DND-41 (cell line): ENCODE results near the gene MUC6.

Experiments
- ATAC-seq: fragments of 200-7000 bp; cut with Tn5 transposase; 3 replicates; pipeline ENCODE4 v1.9.1; 2021; ENCODE audit warnings: low read depth; ENCODE audit not compliant: insufficient read depth
- DNase-seq: peaks from one replicate; pipeline ENCODE4 v3.0.0-alpha.2; 2020
- H2AFZ ChIP-seq: 2 replicates; pipeline ENCODE4 v1.6.0; 2012; ENCODE audit warnings: low read depth, low read length
- H3K27ac ChIP-seq: 2 replicates; pipeline ENCODE4 v1.5.1; 2012; ENCODE audit warnings: low read length, inconsistent platforms
- H3K27me3 ChIP-seq: fragments of 200-600 bp; sonication (generic); 2 replicates; pipeline ENCODE4 v1.6.0; 2012; ENCODE audit warnings: low read length, mild to moderate bottlenecking, inconsistent platforms; ENCODE audit not compliant: insufficient read depth, poor library complexity
- H3K36me3 ChIP-seq: 2 replicates; pipeline ENCODE4 v1.5.1; 2012; ENCODE audit warnings: low read length, inconsistent platforms; ENCODE audit not compliant: insufficient read depth
- H3K4me1 ChIP-seq: 2 replicates; pipeline ENCODE4 v1.5.1; 2012; ENCODE audit warnings: mild to moderate bottlenecking, low read length; ENCODE audit not compliant: insufficient read depth
- H3K4me2 ChIP-seq: 2 replicates; pipeline ENCODE4 v1.6.0; 2012; ENCODE audit warnings: mild to moderate bottlenecking, moderate library complexity, low read length, inconsistent platforms; ENCODE audit not compliant: insufficient read depth
- H3K4me3 ChIP-seq, 2 experiments: fragments of 200-600 bp in 1 of 2; shearing (Covaris generic) in 1 of 2; 2 replicates each; pipeline ENCODE4 v1.5.1; 2012 to 2016; ENCODE audit warnings: inconsistent platforms in 2 of 2, low read length in 2 of 2, mild to moderate bottlenecking in 2 of 2, low read depth in 1 of 2, moderate library complexity in 1 of 2
- H3K79me2 ChIP-seq: 2 replicates; pipeline ENCODE4 v1.6.0; 2012; ENCODE audit warnings: low read length, inconsistent platforms; ENCODE audit not compliant: insufficient read depth
- H3K9ac ChIP-seq: 2 replicates; pipeline ENCODE4 v1.6.0; 2012; ENCODE audit warnings: low read depth, mild to moderate bottlenecking, inconsistent platforms, low read length, moderate library complexity
- H3K9me3 ChIP-seq: 2 replicates; pipeline ENCODE4 v1.5.1; 2012; ENCODE audit warnings: low read length, moderate library complexity, mild to moderate bottlenecking, inconsistent platforms; ENCODE audit not compliant: insufficient read depth, severe bottlenecking
- H4K20me1 ChIP-seq: 2 replicates; pipeline ENCODE4 v1.6.0; 2012; ENCODE audit warnings: low read length; ENCODE audit not compliant: insufficient read depth
- CTCF ChIP-seq: IDR thresholded peaks from 2 replicates; pipeline ENCODE4 v1.5.1; 2012; ENCODE audit warnings: borderline replicate concordance, low read length, moderate library complexity, mild to moderate bottlenecking; ENCODE audit not compliant: poor library complexity, severe bottlenecking; ENCODE audit errors: extremely low read depth
- EZH2 ChIP-seq: IDR thresholded peaks from 3 replicates; pipeline ENCODE4 v1.6.1; 2012; ENCODE audit warnings: borderline replicate concordance, low read depth, mild to moderate bottlenecking, moderate library complexity, low read length, inconsistent platforms; ENCODE audit not compliant: severe bottlenecking

Gene MUC6

GRCh38 chr11:1002406-1002984 lies 34.0 kb downstream of the MUC6 start:
- H3K79me2 ChIP-seq, result no peaks in the 10 kb centered on the region

GRCh38 chr11:1001617-1002405 lies 34.7 kb downstream of the MUC6 start:
- no peak overlapping the region for H3K9ac ChIP-seq
- no peak overlapping the region for H2AFZ ChIP-seq
- H4K20me1 ChIP-seq, result peaks cover 10% of the 10 kb centered on the region; the same call in 1 of the 2 replicates
- no peak for ATAC-seq
- H3K4me1 ChIP-seq, result no peaks in the 10 kb centered on the region
- H3K27me3 ChIP-seq, result no peaks in the 10 kb centered on the region
- H3K9me3 ChIP-seq, result no peaks in the 10 kb centered on the region
- no peak for DNase-seq
- no peak overlapping the region for H3K4me2 ChIP-seq
- H3K36me3 ChIP-seq, result peaks cover 61% of the 10 kb centered on the region
- TF ChIP-seq CTCF, result no peak
- no peak overlapping the region for H3K27ac ChIP-seq
- no peaks in the 10 kb centered on the region for H3K79me2 ChIP-seq
- H3K4me3 ChIP-seq, result no peak overlapping the region

More at GRCh38 chr11:1002406-1002984, 34.0 kb downstream of the MUC6 start:
- Histone ChIP-seq H3K4me2 (no peak overlapping the region), H4K20me1 (peaks cover 6% of the 10 kb centered on the region; the same call in 1 of the 2 replicates), H3K27me3 (no peaks in the 10 kb centered on the region), H3K9me3 (no peaks in the 10 kb centered on the region), H3K36me3 (peaks cover 57% of the 10 kb centered on the region), H2AFZ (no peak overlapping the region), H3K4me1 (no peaks in the 10 kb centered on the region), H3K4me3 (no peak overlapping the region), H3K27ac (no peak overlapping the region), H3K9ac (no peak overlapping the region)
- no peak for TF ChIP-seq CTCF
- no peak for TF ChIP-seq EZH2
- DNase-seq (no peak), ATAC-seq (peak; percentile 47; the same call in 1 of the 3 replicates)

GRCh38 chr11:1000357-1001278 lies 35.9 kb downstream of the MUC6 start:
- Histone ChIP-seq H4K20me1 (peaks cover 19% of the 10 kb centered on the region), H3K36me3 (peaks cover 69% of the 10 kb centered on the region)

More at GRCh38 chr11:1000357-1001278, 35.9 kb downstream of the MUC6 start:
- Histone ChIP-seq H2AFZ (no peak overlapping the region), H3K4me2 (no peak overlapping the region), H3K9me3 (no peaks in the 10 kb centered on the region), H3K4me3 (no peak overlapping the region), H3K27ac (no peak overlapping the region), H3K79me2 (no peaks in the 10 kb centered on the region), H3K9ac (no peak overlapping the region), H3K27me3 (no peaks in the 10 kb centered on the region), H3K4me1 (no peaks in the 10 kb centered on the region)
- no peak for ATAC-seq
- TF ChIP-seq EZH2, result no peak
- TF ChIP-seq CTCF, result no peak
- DNase-seq, result no peak
